Mesenteric fat pad (tissue), 1 donor: ENCODE measurements around the gene ATP13A3. TPM values are rescaled to one million over a fixed set of nuclear protein-coding genes. Genes with fewer than 3 reads are reported as not detected.
A peak's percentile ranks its signal among the peaks of the same experiment; 100 is the strongest.
"Not testable (repeated sequence)": the region's sequence is repeated elsewhere in the genome, so short reads cannot be mapped to it uniquely, and the experiment has no call there.

Source experiments
- DNase-seq: peaks from one replicate; pipeline ENCODE4 v3.0.0-alpha.2; 2020; ENCODE audit warnings: low spot score
- long read RNA-seq: library from polyadenylated mRNA; unstranded; transcript quantifications from one replicate; pipeline ENCODE4 v2.0.0, GENCODE V29; 2020
- total RNA-seq: library from RNA; stranded (reverse); fragmentation: NEBNext Ultra II Directional; extraction: Animal tissue kit (Norgen Biotek cat#: 25700); gene quantifications from one replicate; pipeline ENCODE4 v1.2.1, GENCODE V29; 2021
- donor health status: DM: yes; HTN: yes; CAD: no.

Gene ATP13A3
- total RNA-seq, result 204 TPM
- long read RNA-seq, partial matches to known transcripts, result 1 of 8 reads
- long read RNA-seq, other reads (novel, unspliced or antisense), result 7 of 8 reads

- peak; percentile 97 for DNase-seq
Observed at GRCh38 chr3:194486540-194487288, at the start of gene ATP13A3. TSS of gene ATP13A3 (minus strand) at chr3:194487002. CDS start at chr3:194462190, 24,812 bp downstream.

- DNase-seq, result not testable (repeated sequence)
Observed at GRCh38 chr3:194535199-194535598, 48.4 kb upstream of the ATP13A3 start.

GRCh38 chr3:194534243-194534642, 47.4 kb upstream of the ATP13A3 start:
- DNase-seq, result no peak

- DNase-seq, result no peak
Observed at GRCh38 chr3:194532591-194532990, 45.8 kb upstream of the ATP13A3 start.

- no peak for DNase-seq
Observed at GRCh38 chr3:194527726-194528125, 40.9 kb upstream of the ATP13A3 start.

- DNase-seq, result no peak
Observed at GRCh38 chr3:194526164-194526563, 39.4 kb upstream of the ATP13A3 start.

GRCh38 chr3:194522579-194523046, 35.8 kb upstream of the ATP13A3 start:
- DNase-seq, result no peak

- DNase-seq, result no peak
Observed at GRCh38 chr3:194521510-194522260, 34.9 kb upstream of the ATP13A3 start.

GRCh38 chr3:194520682-194521162, 33.9 kb upstream of the ATP13A3 start:
- DNase-seq, result not testable (repeated sequence)

GRCh38 chr3:194520201-194520600, 33.4 kb upstream of the ATP13A3 start:
- not testable (repeated sequence) for DNase-seq

GRCh38 chr3:194518652-194519051, 31.9 kb upstream of the ATP13A3 start:
- DNase-seq, result no peak

GRCh38 chr3:194517333-194517732, 30.5 kb upstream of the ATP13A3 start:
- no peak for DNase-seq

- DNase-seq, result no peak
Observed at GRCh38 chr3:194514626-194515025, 27.8 kb upstream of the ATP13A3 start.

- no peak for DNase-seq
Observed at GRCh38 chr3:194512895-194513601, 26.2 kb upstream of the ATP13A3 start.

- DNase-seq, result no peak
Observed at GRCh38 chr3:194508491-194509453, 22.0 kb upstream of the ATP13A3 start.

GRCh38 chr3:194507571-194507970, 20.8 kb upstream of the ATP13A3 start:
- DNase-seq, result no peak

GRCh38 chr3:194505791-194506415, 19.1 kb upstream of the ATP13A3 start:
- no peak for DNase-seq

GRCh38 chr3:194504861-194505260, 18.1 kb upstream of the ATP13A3 start:
- no peak for DNase-seq

GRCh38 chr3:194504146-194504545, 17.3 kb upstream of the ATP13A3 start:
- DNase-seq, result no peak

- no peak for DNase-seq
Observed at GRCh38 chr3:194503081-194503531, 16.3 kb upstream of the ATP13A3 start.
